Keratinocyte (primary cell): ENCODE results near the gene PLEKHA1. TPM values are rescaled to one million over a fixed set of nuclear protein-coding genes. Genes with fewer than 3 reads are reported as not detected.

ENCODE experiments used
- DNase-seq: peaks from one replicate; pipeline ENCODE4 v3.0.0-alpha.2; 2011; ENCODE audit warnings: low read depth, missing footprints, low spot score
- FAIRE-seq: peaks from 2 replicates; lab custom pipeline; 2011; peaks lifted over from hg19 to GRCh38; lab: Jason Lieb, UNC
- H2AFZ ChIP-seq: 2 replicates; pipeline ENCODE4 v1.6.0; 2012; ENCODE audit warnings: low read length, control low read depth, inconsistent platforms; ENCODE audit not compliant: control insufficient read depth
- H3K27ac ChIP-seq: 2 replicates; pipeline ENCODE4 v1.5.1; 2011; ENCODE audit warnings: low read length; ENCODE audit not compliant: control insufficient read depth, insufficient read depth
- H3K27me3 ChIP-seq: 3 replicates; pipeline ENCODE4 v1.6.0; 2011; ENCODE audit warnings: low read length; ENCODE audit not compliant: control insufficient read depth, insufficient read depth; ENCODE audit errors: extremely low read depth
- H3K36me3 ChIP-seq, 2 experiments: 2 replicates in 1 of 2; 3 replicates in 1 of 2; pipeline ENCODE4 v1.5.1; 2011; ENCODE audit warnings: low read length in 2 of 2, mild to moderate bottlenecking in 1 of 2; ENCODE audit not compliant: control insufficient read depth in 2 of 2, insufficient read depth in 2 of 2; ENCODE audit errors: extremely low read depth in 1 of 2
- H3K4me1 ChIP-seq: 3 replicates; pipeline ENCODE4 v1.5.1; 2011; ENCODE audit warnings: low read length; ENCODE audit not compliant: control insufficient read depth, insufficient read depth; ENCODE audit errors: extremely low read depth
- H3K4me2 ChIP-seq: 3 replicates; pipeline ENCODE4 v1.6.0; 2011; ENCODE audit warnings: low read depth, low read length; ENCODE audit not compliant: control insufficient read depth, insufficient read depth; ENCODE audit errors: extremely low read depth
- H3K4me3 ChIP-seq, 3 experiments: fragments of 200-600 bp in 1 of 3; sonication (generic) in 1 of 3; 2 replicates in 2 of 3; 3 replicates in 1 of 3; pipeline ENCODE4 v1.5.1; 2011 to 2016; ENCODE audit warnings: low read length in 3 of 3, mild to moderate bottlenecking in 3 of 3, control low read depth in 2 of 3, inconsistent platforms in 1 of 3, low read depth in 1 of 3, mixed read lengths in 1 of 3, mixed run types in 1 of 3, moderate library complexity in 1 of 3; ENCODE audit not compliant: control insufficient read depth in 2 of 3, insufficient read depth in 2 of 3; ENCODE audit errors: extremely low read depth in 1 of 3
- H3K79me2 ChIP-seq: 2 replicates; pipeline ENCODE4 v1.6.0; 2012; ENCODE audit warnings: low read length; ENCODE audit not compliant: control insufficient read depth, insufficient read depth
- H3K9ac ChIP-seq: 3 replicates; pipeline ENCODE4 v1.6.0; 2011; ENCODE audit warnings: low read length; ENCODE audit not compliant: control insufficient read depth, insufficient read depth; ENCODE audit errors: extremely low read depth
- H3K9me1 ChIP-seq: 3 replicates; pipeline ENCODE4 v1.6.0; 2011; ENCODE audit warnings: low read length; ENCODE audit not compliant: control insufficient read depth, insufficient read depth; ENCODE audit errors: extremely low read depth
- H3K9me3 ChIP-seq: 2 replicates; pipeline ENCODE4 v1.5.1; 2012; ENCODE audit warnings: low read depth, low read length; ENCODE audit not compliant: control insufficient read depth
- H4K20me1 ChIP-seq: 3 replicates; pipeline ENCODE4 v1.6.0; 2011; ENCODE audit warnings: low read length; ENCODE audit not compliant: control insufficient read depth, insufficient read depth; ENCODE audit errors: extremely low read depth
- CTCF ChIP-seq, 3 experiments: IDR thresholded peaks in 1 of 3; conservative IDR thresholded peaks in 1 of 3; optimal IDR thresholded peaks in 1 of 3; 2 replicates in 2 of 3; 3 replicates in 1 of 3; pipeline versions ENCODE3 to v1.5.1; 2011; ENCODE audit warnings: low read length in 3 of 3, mild to moderate bottlenecking in 3 of 3, moderate library complexity in 2 of 3, control low read depth in 1 of 3, inconsistent platforms in 1 of 3; ENCODE audit not compliant: insufficient read depth in 2 of 3; ENCODE audit errors: extremely low read depth in 1 of 3
- EZH2 ChIP-seq: IDR thresholded peaks from one replicate; pipeline ENCODE4 v1.6.1; 2012; ENCODE audit warnings: inconsistent platforms, mild to moderate bottlenecking, low read length, moderate library complexity
- dilution Hi-C: fragments of 300-500 bp; cut with MboI; formaldehyde crosslinking; loops from one replicate; pipeline ENCODE4 v1.7.0; 2020; ENCODE audit warnings: low sequenced_read_pairs; ENCODE audit not compliant: extremely low pct_ligation_motif_present
- polyA plus RNA-seq, 5 experiments: library from polyadenylated mRNA; depleted of rRNA in 3 of 5; stranded (reverse) in 3 of 5; stranded (forward) in 1 of 5; unstranded in 1 of 5; fragments of >200 nt; gene quantifications; 1 replicate in 1 of 5; 2 replicates in 3 of 5; 3 replicates in 1 of 5; pipeline versions ENCODE4 v1.2.1 to v1.2.3, GENCODE V29; 2011 to 2012; ENCODE audit warnings: missing spikeins in 2 of 5, low read depth in 1 of 5, low replicate concordance in 1 of 5

Gene PLEKHA1
- polyA plus RNA-seq, 1 donor (not counting 4 experiments of a cell fraction or from before 2014, with no cell fraction given): 66.7 TPM

GRCh38 chr10:122329416-122329815, 45.1 kb upstream of the PLEKHA1 start:
- Histone ChIP-seq H3K4me2 (no peak overlapping the region), H3K4me1 (peaks cover 14% of the 10 kb centered on the region), H3K9me3 (no peaks in the 10 kb centered on the region), H3K27ac (no peak overlapping the region), H3K79me2 (no peaks in the 10 kb centered on the region), H3K36me3 (no peaks in the 10 kb centered on the region), H4K20me1 (no peaks in the 10 kb centered on the region), H2AFZ (no peak overlapping the region), H3K4me3 (no peak overlapping the region), H3K9me1 (no peaks in the 10 kb centered on the region), H3K27me3 (no peaks in the 10 kb centered on the region), H3K9ac (no peak overlapping the region)
- dilution Hi-C loops: no loop called here
- no peak for TF ChIP-seq CTCF (optimal IDR thresholded peaks at IDR 0.05 in 1 of 3, IDR thresholded peaks at IDR 0.05 in 1 of 3, conservative IDR thresholded peaks at IDR 0.05 in 1 of 3; ENCODE audit: extremely low read depth in 1 of 3, insufficient read depth in 2 of 3, low read length in 3 of 3)
- TF ChIP-seq EZH2: no peak
- FAIRE-seq: no peak
- no peak for DNase-seq

GRCh38 chr10:122331100-122331499, 43.4 kb upstream of the PLEKHA1 start:
- no peaks in the 10 kb centered on the region for H3K9me3 ChIP-seq
- dilution Hi-C loops: no loop called here
- H3K4me1 ChIP-seq: peaks cover 8% of the 10 kb centered on the region
- no peak overlapping the region for H3K4me3 ChIP-seq
- no peak for FAIRE-seq
- H3K4me2 ChIP-seq: no peak overlapping the region
- no peak overlapping the region for H2AFZ ChIP-seq
- no peak for DNase-seq
- no peak overlapping the region for H3K9ac ChIP-seq
- peaks cover 0 to 3% of the 10 kb centered on the region in 2 experiments for H3K36me3 ChIP-seq
- H4K20me1 ChIP-seq: no peaks in the 10 kb centered on the region
- TF ChIP-seq CTCF (optimal IDR thresholded peaks at IDR 0.05 in 1 of 3, IDR thresholded peaks at IDR 0.05 in 1 of 3, conservative IDR thresholded peaks at IDR 0.05 in 1 of 3; ENCODE audit: extremely low read depth in 1 of 3, insufficient read depth in 2 of 3, low read length in 3 of 3): no peak
- no peak for TF ChIP-seq EZH2
- H3K79me2 ChIP-seq: no peaks in the 10 kb centered on the region
- no peaks in the 10 kb centered on the region for H3K9me1 ChIP-seq
- H3K27ac ChIP-seq: no peak overlapping the region
- no peaks in the 10 kb centered on the region for H3K27me3 ChIP-seq
